Neural crest cell (in vitro differentiated cells): Measurements from ENCODE around the gene GUCY1A2. TPM values are rescaled to one million over a fixed set of nuclear protein-coding genes. Genes with fewer than 3 reads are reported as not detected.
"Not testable (repeated sequence)": the region's sequence is repeated elsewhere in the genome, so short reads cannot be mapped to it uniquely, and the experiment has no call there.

ENCODE experiments used
- DNase-seq: peaks from one replicate; pipeline ENCODE4 v3.0.0; 2021; ENCODE audit warnings: low read depth, mixed read lengths, low spot score
- H3K27ac Mint-ChIP-seq: one replicate; pipeline ENCODE4 v1.8.0; 2021; ENCODE audit warnings: mild to moderate bottlenecking, mixed read lengths; ENCODE audit not compliant: unreplicated experiment
- H3K27me3 Mint-ChIP-seq: 2 replicates; pipeline ENCODE4 v1.8.0; 2021; ENCODE audit warnings: low read depth, mild to moderate bottlenecking, mixed read lengths
- H3K36me3 Mint-ChIP-seq: 2 replicates; pipeline ENCODE4 v1.8.0; 2021; ENCODE audit warnings: low read depth, mild to moderate bottlenecking, mixed read lengths
- H3K4me1 Mint-ChIP-seq: 2 replicates; pipeline ENCODE4 v1.8.0; 2021; ENCODE audit warnings: mixed read lengths
- H3K4me3 Mint-ChIP-seq: one replicate; pipeline ENCODE4 v1.8.0; 2021; ENCODE audit warnings: mild to moderate bottlenecking, mixed read lengths
- H3K9me3 Mint-ChIP-seq: 2 replicates; pipeline ENCODE4 v1.8.0; 2021; ENCODE audit warnings: mixed read lengths
- CTCF ChIP-seq: fragments of 200-600 bp; sonication (generic); conservative IDR thresholded peaks from 2 replicates; pipeline ENCODE4 v1.5.0; 2021; ENCODE audit warnings: antibody characterized with exemption, mild to moderate bottlenecking
- total RNA-seq: library from RNA; stranded (reverse); gene quantifications from 2 replicates; pipeline ENCODE4 v1.2.1, GENCODE V29; 2021

GUCY1A2 gene
- total RNA-seq, 1 donor from 2014 or later = 4.0 TPM

- TF ChIP-seq CTCF = no peak
- Mint-ChIP-seq H3K9me3 (no peaks in the 10 kb centered on the region), H3K36me3 (no peaks in the 10 kb centered on the region), H3K27ac (no peak overlapping the region), H3K4me3 (no peak overlapping the region), H3K4me1 (no peaks in the 10 kb centered on the region), H3K27me3 (no peaks in the 10 kb centered on the region)
- no peak for DNase-seq
Observed at GRCh38 chr11:106889718-106890117, 128.6 kb downstream of the GUCY1A2 start.

DNA sequence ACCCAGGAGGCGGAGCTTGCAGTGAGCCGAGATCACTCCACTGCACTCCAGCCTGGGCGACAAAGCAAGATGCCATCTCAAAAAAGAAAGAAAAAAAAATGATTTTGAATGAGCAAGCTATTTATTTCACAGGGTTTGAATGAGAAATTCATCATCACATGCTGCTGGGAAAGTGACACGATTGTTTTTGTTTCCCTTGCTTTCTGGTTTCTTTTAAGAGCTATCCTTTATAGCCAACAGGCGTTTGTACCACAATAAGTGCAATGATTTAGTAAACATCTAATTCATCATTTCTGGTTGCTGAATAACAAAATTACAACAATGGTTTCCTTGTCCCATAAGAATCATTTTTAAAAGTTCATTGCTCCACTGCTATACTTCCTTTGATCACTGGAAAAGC, 129.9 kb downstream of the GUCY1A2 start:
- no peak overlapping the region for H3K4me3 Mint-ChIP-seq
- H3K36me3 Mint-ChIP-seq = no peaks in the 10 kb centered on the region
- no peaks in the 10 kb centered on the region for H3K27me3 Mint-ChIP-seq
- no peak overlapping the region for H3K27ac Mint-ChIP-seq
- no peaks in the 10 kb centered on the region for H3K4me1 Mint-ChIP-seq
- H3K9me3 Mint-ChIP-seq = no peaks in the 10 kb centered on the region
- TF ChIP-seq CTCF = no peak
- no peak for DNase-seq

- H3K27ac Mint-ChIP-seq, DNase-seq, H3K4me3 Mint-ChIP-seq, H3K4me1 Mint-ChIP-seq, H3K36me3 Mint-ChIP-seq, H3K9me3 Mint-ChIP-seq, H3K27me3 Mint-ChIP-seq: not testable (repeated sequence)
Observed at GRCh38 chr11:106883693-106884092, 134.6 kb downstream of the GUCY1A2 start.

GRCh38 chr11:106879832-106880546, 138.3 kb downstream of the GUCY1A2 start:
- no peak for DNase-seq
- H3K27me3 Mint-ChIP-seq = no peaks in the 10 kb centered on the region
- H3K4me3 Mint-ChIP-seq = no peak overlapping the region
- H3K4me1 Mint-ChIP-seq = no peaks in the 10 kb centered on the region
- no peak overlapping the region for H3K27ac Mint-ChIP-seq
- H3K9me3 Mint-ChIP-seq = peaks cover 4% of the 10 kb centered on the region
- no peaks in the 10 kb centered on the region for H3K36me3 Mint-ChIP-seq
- no peak for TF ChIP-seq CTCF

GRCh38 chr11:106879029-106879428, 139.2 kb downstream of the GUCY1A2 start:
- Mint-ChIP-seq H3K36me3 (no peaks in the 10 kb centered on the region), H3K27ac (no peak overlapping the region), H3K9me3 (peaks cover 4% of the 10 kb centered on the region), H3K4me1 (no peaks in the 10 kb centered on the region), H3K4me3 (no peak overlapping the region), H3K27me3 (no peaks in the 10 kb centered on the region)
- TF ChIP-seq CTCF = no peak
- DNase-seq = no peak

- H3K27me3 Mint-ChIP-seq = no peaks in the 10 kb centered on the region
Observed at GRCh38 chr11:106875013-106875412, 143.3 kb downstream of the GUCY1A2 start.

More at GRCh38 chr11:106875013-106875412, 143.3 kb downstream of the GUCY1A2 start:
- no peak overlapping the region for H3K4me3 Mint-ChIP-seq
- TF ChIP-seq CTCF = no peak
- no peaks in the 10 kb centered on the region for H3K4me1 Mint-ChIP-seq
- H3K36me3 Mint-ChIP-seq = no peaks in the 10 kb centered on the region
- peaks cover 8% of the 10 kb centered on the region for H3K9me3 Mint-ChIP-seq
- DNase-seq = no peak
- no peak overlapping the region for H3K27ac Mint-ChIP-seq
